GM23338 (cell line): Measurements from ENCODE around the gene ACTR1A. TPM values are rescaled to one million over a fixed set of nuclear protein-coding genes. Genes with fewer than 3 reads are reported as not detected.

Source experiments
- ATAC-seq: fragments of 200-7000 bp; cut with Tn5 transposase; 3 replicates; pipeline ENCODE4 v1.9.1; 2020
- DNase-seq: peaks from one replicate; pipeline ENCODE4 v3.0.0-alpha.2; 2015; ENCODE audit warnings: low spot score
- H2AFZ ChIP-seq: fragments of 200-600 bp; sonication (generic); 2 replicates; pipeline ENCODE4 v1.8.0; 2016; ENCODE audit warnings: antibody characterized with exemption, mild to moderate bottlenecking, moderate library complexity
- H3F3A ChIP-seq: fragments of 200-600 bp; sonication (generic); replicated peaks from 2 replicates; pipeline ENCODE4 v1.8.0; 2017; ENCODE audit warnings: antibody characterized with exemption, mixed run types, low read depth
- H3K27ac ChIP-seq: fragments of 200-600 bp; sonication (generic); 2 replicates; pipeline ENCODE4 v1.6.1; 2016; ENCODE audit warnings: low read depth
- H3K27me3 ChIP-seq: fragments of 200-600 bp; sonication (generic); 2 replicates; pipeline ENCODE4 v1.8.0; 2016; ENCODE audit warnings: mild to moderate bottlenecking, mixed run types, moderate library complexity; ENCODE audit not compliant: insufficient read depth
- H3K36me3 ChIP-seq: fragments of 200-600 bp; sonication (generic); 2 replicates; pipeline ENCODE4 v1.8.0; 2016; ENCODE audit warnings: mild to moderate bottlenecking; ENCODE audit not compliant: insufficient read depth
- H3K4me1 ChIP-seq: fragments of 200-600 bp; sonication (generic); 2 replicates; pipeline ENCODE4 v1.8.0; 2016; ENCODE audit warnings: mild to moderate bottlenecking, moderate library complexity; ENCODE audit not compliant: insufficient read depth
- H3K4me2 ChIP-seq: fragments of 200-600 bp; sonication (generic); 2 replicates; pipeline ENCODE4 v1.7.1; 2017; ENCODE audit warnings: mixed run types
- H3K4me3 ChIP-seq: fragments of 200-600 bp; sonication (generic); 2 replicates; pipeline ENCODE4 v1.6.1; 2016; ENCODE audit warnings: mixed run types
- H3K79me2 ChIP-seq: fragments of 200-600 bp; sonication (generic); replicated peaks from 2 replicates; pipeline ENCODE4 v1.8.0; 2017; ENCODE audit warnings: mild to moderate bottlenecking; ENCODE audit not compliant: insufficient read depth
- H3K9me2 ChIP-seq: fragments of 200-600 bp; sonication (generic); 2 replicates; pipeline ENCODE4 v1.8.0; 2017; ENCODE audit not compliant: insufficient read depth
- H4K20me1 ChIP-seq: fragments of 200-600 bp; sonication (generic); replicated peaks from 2 replicates; pipeline ENCODE4 v1.8.0; 2017; ENCODE audit warnings: mild to moderate bottlenecking; ENCODE audit not compliant: insufficient read depth
- H3K27ac Mint-ChIP-seq: 2 replicates; pipeline ENCODE4 v1.8.0; 2020; ENCODE audit warnings: inconsistent platforms, mild to moderate bottlenecking, moderate library complexity, mixed read lengths
- H3K27me3 Mint-ChIP-seq: 3 replicates; pipeline ENCODE4 v1.8.0; 2022; ENCODE audit warnings: low read depth, mild to moderate bottlenecking, moderate library complexity, mixed read lengths, inconsistent platforms; ENCODE audit not compliant: insufficient read depth, poor library complexity
- H3K36me3 Mint-ChIP-seq: 3 replicates; pipeline ENCODE4 v1.8.0; 2021; ENCODE audit warnings: low read depth, mild to moderate bottlenecking, inconsistent platforms, moderate library complexity, mixed read lengths
- H3K4me1 Mint-ChIP-seq: 3 replicates; pipeline ENCODE4 v1.8.0; 2020; ENCODE audit warnings: mild to moderate bottlenecking, inconsistent platforms, mixed read lengths
- H3K4me3 Mint-ChIP-seq: 3 replicates; pipeline ENCODE4 v1.8.0; 2021; ENCODE audit warnings: moderate library complexity, mild to moderate bottlenecking, inconsistent platforms, mixed read lengths
- H3K9me3 Mint-ChIP-seq: 3 replicates; pipeline ENCODE4 v1.8.0; 2020; ENCODE audit warnings: moderate library complexity, mild to moderate bottlenecking, inconsistent platforms, mixed read lengths
- CREB1 ChIP-seq: fragments of 250-450 bp; sonication (Bioruptor Pico); IDR thresholded peaks from 2 replicates; pipeline ENCODE4 v1.5.0; 2020; ENCODE audit warnings: low read depth, mild to moderate bottlenecking, moderate library complexity
- CTCF ChIP-seq, 2 experiments: fragments of 200-600 bp in 1 of 2; sonication (generic) in 1 of 2; conservative IDR thresholded peaks; 2 replicates each; pipeline versions ENCODE4 v1.5.1 to v1.6.1; 2016 to 2017; ENCODE audit warnings: antibody characterized with exemption in 2 of 2, low read depth in 2 of 2, mild to moderate bottlenecking in 2 of 2, moderate library complexity in 1 of 2
- ETS1 ChIP-seq: IDR thresholded peaks from 2 replicates; pipeline ENCODE4 v1.6.1; 2016; ENCODE audit warnings: antibody characterized with exemption
- EZH2 ChIP-seq: fragments of 200-600 bp; sonication (generic); IDR thresholded peaks from one replicate; pipeline ENCODE4 v1.8.0; 2017; ENCODE audit warnings: antibody characterized with exemption, mild to moderate bottlenecking, low read depth; ENCODE audit not compliant: unreplicated experiment
- JUNB ChIP-seq: IDR thresholded peaks from one replicate; pipeline ENCODE4 v1.6.1; 2016; ENCODE audit warnings: antibody characterized with exemption; ENCODE audit not compliant: unreplicated experiment
- POLR2AphosphoS5 ChIP-seq: IDR thresholded peaks from 2 replicates; pipeline ENCODE4 v1.6.1; 2016; ENCODE audit warnings: antibody characterized with exemption, low read depth
- REST ChIP-seq: IDR thresholded peaks from one replicate; pipeline ENCODE4 v1.6.1; 2018; ENCODE audit warnings: antibody characterized with exemption; ENCODE audit not compliant: unreplicated experiment
- STAT1 ChIP-seq: IDR thresholded peaks from one replicate; pipeline ENCODE4 v1.6.1; 2016; ENCODE audit warnings: antibody characterized with exemption; ENCODE audit not compliant: unreplicated experiment
- ZNF114 ChIP-seq: fragments of 250-450 bp; sonication (Bioruptor Pico); IDR thresholded peaks from 2 replicates; pipeline ENCODE4 v1.5.0; 2020; ENCODE audit warnings: mild to moderate bottlenecking, moderate library complexity
- ZNF331 ChIP-seq: fragments of 250-450 bp; sonication (Bioruptor Pico); IDR thresholded peaks from 2 replicates; pipeline ENCODE4 v1.5.0; 2020; ENCODE audit warnings: low read depth, mild to moderate bottlenecking, moderate library complexity
- polyA plus RNA-seq: library from polyadenylated mRNA; unstranded; fragments of >200 nt; fragmentation: Nextera tagmentation; extraction: Ambion mirVana; gene quantifications from 2 replicates; pipeline ENCODE4 v1.2.1, GENCODE V29; 2016
- total RNA-seq: library from RNA; depleted of rRNA; stranded (reverse); fragments of >200 nt; shearing (Covaris generic); gene quantifications from 2 replicates; pipeline ENCODE4 v1.2.3, GENCODE V29; 2014

ACTR1A gene
- total and polyA plus RNA-seq, 2 experiments from 2014 or later = 39.4 to 101 TPM

GRCh38 chr10:102465466-102465865 is 37.0 kb downstream of the ACTR1A start (continued):
- TF ChIP-seq CTCF (conservative IDR thresholded peaks at IDR 0.05; ENCODE audit: low read depth in 2 of 2) (no peak), ETS1 (no peak), STAT1 (no peak), ZNF331 (CRISPR knock-in tag) (no peak)

GRCh38 chr10:102463983-102464382 is 38.5 kb downstream of the ACTR1A start:
- Histone ChIP-seq H3K4me2 (peak overlapping the region; percentile 96), H3F3A (0 out of 2 replicates have a peak, but pooled peaks cover 12% of the 10 kb centered on the region), H3K4me3 (no peak overlapping the region), H3K4me1 (peaks cover 29% of the 10 kb centered on the region), H3K79me2 (peaks cover 23% of the 10 kb centered on the region; the same call in 1 of the 2 replicates), H3K9me2 (no peaks in the 10 kb centered on the region), H2AFZ (no peak overlapping the region), H4K20me1 (no peaks in the 10 kb centered on the region; the same call in 1 of the 2 replicates), H3K27me3 (peaks cover 5% of the 10 kb centered on the region; the same call in 1 of the 2 replicates), H3K36me3 (no peaks in the 10 kb centered on the region), H3K27ac (no peak overlapping the region)
- ATAC-seq = no peak
- TF ChIP-seq STAT1 (no peak), CTCF (conservative IDR thresholded peaks at IDR 0.05; ENCODE audit: low read depth in 2 of 2) (no peak; a peak in 1 of 4 replicates), POLR2AphosphoS5 (no peak), EZH2 (no peak), REST (no peak), ZNF114 (CRISPR knock-in tag) (no peak), JUNB (no peak), CREB1 (no peak), ETS1 (no peak)
- Mint-ChIP-seq H3K9me3 (no peaks in the 10 kb centered on the region), H3K27me3 (peaks cover 16% of the 10 kb centered on the region), H3K4me1 (peaks cover 33% of the 10 kb centered on the region), H3K36me3 (peaks cover 2% of the 10 kb centered on the region), H3K4me3 (peak overlapping the region; percentile 90; the same call in 2 of the 3 replicates), H3K27ac (no peak overlapping the region)
- no peak for DNase-seq
